ENCODE measurements around the gene NKD1. TPM values are rescaled to one million over a fixed set of nuclear protein-coding genes. Genes with fewer than 3 reads are reported as not detected.

Gene NKD1
- polyA plus RNA-seq, 1 experiment, result not detected

DNA sequence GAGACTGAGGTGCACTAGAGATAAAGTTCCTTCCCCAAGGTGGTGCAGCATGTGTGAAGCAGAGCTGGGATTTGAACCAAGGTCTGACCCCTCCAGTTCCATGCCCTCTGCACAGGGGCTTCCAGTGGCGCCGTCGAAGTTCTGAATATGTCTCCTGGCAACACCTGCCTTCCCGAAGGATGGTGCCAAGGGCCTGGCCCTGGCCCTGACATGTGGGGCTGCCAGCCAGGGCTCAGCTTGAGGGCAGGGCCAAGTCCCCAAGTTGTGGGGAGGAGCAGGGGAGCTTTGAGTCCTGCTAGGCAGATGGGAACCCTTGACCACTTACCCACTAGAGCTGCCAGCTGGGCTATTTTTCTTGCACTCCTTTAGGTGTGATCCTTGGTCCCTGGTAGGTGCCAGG, 56.4 kb downstream of the NKD1 start:
- DNase-seq (ENCODE audit: low read depth, low spot score), result no peak
- H3K27me3 ChIP-seq (ENCODE audit: control insufficient read depth, insufficient read depth, low read length), result peaks cover 16% of the 10 kb centered on the region
- TF ChIP-seq, protein P1, sequence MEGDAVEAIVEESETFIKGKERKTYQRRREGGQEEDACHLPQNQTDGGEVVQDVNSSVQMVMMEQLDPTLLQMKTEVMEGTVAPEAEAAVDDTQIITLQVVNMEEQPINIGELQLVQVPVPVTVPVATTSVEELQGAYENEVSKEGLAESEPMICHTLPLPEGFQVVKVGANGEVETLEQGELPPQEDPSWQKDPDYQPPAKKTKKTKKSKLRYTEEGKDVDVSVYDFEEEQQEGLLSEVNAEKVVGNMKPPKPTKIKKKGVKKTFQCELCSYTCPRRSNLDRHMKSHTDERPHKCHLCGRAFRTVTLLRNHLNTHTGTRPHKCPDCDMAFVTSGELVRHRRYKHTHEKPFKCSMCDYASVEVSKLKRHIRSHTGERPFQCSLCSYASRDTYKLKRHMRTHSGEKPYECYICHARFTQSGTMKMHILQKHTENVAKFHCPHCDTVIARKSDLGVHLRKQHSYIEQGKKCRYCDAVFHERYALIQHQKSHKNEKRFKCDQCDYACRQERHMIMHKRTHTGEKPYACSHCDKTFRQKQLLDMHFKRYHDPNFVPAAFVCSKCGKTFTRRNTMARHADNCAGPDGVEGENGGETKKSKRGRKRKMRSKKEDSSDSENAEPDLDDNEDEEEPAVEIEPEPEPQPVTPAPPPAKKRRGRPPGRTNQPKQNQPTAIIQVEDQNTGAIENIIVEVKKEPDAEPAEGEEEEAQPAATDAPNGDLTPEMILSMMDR (IDR thresholded peaks at IDR 0.05; ENCODE audit: low read depth, low read length), result no peak
- no peak overlapping the region for H3K27ac ChIP-seq (ENCODE audit: low read depth, low read length)
- H3K9me3 ChIP-seq (ENCODE audit: control insufficient read depth, insufficient read depth, low read length), result no peaks in the 10 kb centered on the region; the same call in 1 of the 2 replicates
- CTCF ChIA-PET, result interaction anchor here (2.1 kb wide), 1 partner anchor 61 kb away, joined by 7 read pairs; no protein-coding TSS in a partner anchor
- H3K4me3 ChIP-seq (ENCODE audit: low read depth, low read length), result no peak overlapping the region
- POLR2A ChIA-PET, result no interaction called here

DNA sequence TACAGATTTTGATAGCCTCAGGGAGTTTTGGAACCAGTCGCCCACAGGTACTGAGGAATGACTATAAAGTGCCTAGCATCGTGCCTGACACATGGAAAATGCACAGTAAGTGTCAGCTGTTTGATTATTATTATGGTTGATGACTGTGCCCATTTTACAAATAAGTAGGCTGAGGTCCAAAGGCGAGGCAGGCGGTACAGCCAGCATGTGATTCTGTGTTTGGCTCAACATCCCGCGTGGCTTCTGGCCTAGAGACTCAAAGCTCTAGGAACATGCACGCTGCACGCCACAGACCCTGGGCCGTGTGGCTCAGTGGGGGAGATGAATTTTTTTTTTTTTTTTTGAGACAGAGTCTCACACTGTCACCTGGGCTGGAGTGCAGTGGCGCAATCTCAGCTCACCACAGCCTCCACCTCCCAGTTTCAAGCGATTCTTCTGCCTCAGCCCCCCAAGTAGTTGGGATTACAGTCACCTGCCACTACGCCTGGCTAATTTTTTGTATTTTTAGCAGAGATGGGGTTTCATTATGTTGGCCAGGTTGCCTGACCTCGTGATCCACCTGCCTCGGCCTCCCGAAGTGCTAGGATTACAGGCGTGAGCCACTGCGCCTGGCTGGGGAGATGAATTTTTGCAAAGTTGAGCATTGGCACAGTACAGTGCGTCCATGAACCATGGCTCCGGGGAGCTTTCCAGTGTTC, 57.7 kb downstream of the NKD1 start:
- no peak overlapping the region for H3K4me3 ChIP-seq (ENCODE audit: low read depth, low read length)
- H3K27ac ChIP-seq (ENCODE audit: low read depth, low read length), result no peak overlapping the region
- ChIA-PET CTCF (interaction anchor here (1.5 kb wide), 1 partner anchor 200 kb away, joined by 3 read pairs; no protein-coding TSS in a partner anchor), POLR2A (no interaction called here)
- peaks cover 16% of the 10 kb centered on the region for H3K27me3 ChIP-seq (ENCODE audit: control insufficient read depth, insufficient read depth, low read length)
- H3K9me3 ChIP-seq (ENCODE audit: control insufficient read depth, insufficient read depth, low read length), result no peaks in the 10 kb centered on the region; the same call in 1 of the 2 replicates
- no peak for DNase-seq (ENCODE audit: low read depth, low spot score)
- TF ChIP-seq, protein P1 (IDR thresholded peaks at IDR 0.05; ENCODE audit: low read depth, low read length), result no peak

DNA sequence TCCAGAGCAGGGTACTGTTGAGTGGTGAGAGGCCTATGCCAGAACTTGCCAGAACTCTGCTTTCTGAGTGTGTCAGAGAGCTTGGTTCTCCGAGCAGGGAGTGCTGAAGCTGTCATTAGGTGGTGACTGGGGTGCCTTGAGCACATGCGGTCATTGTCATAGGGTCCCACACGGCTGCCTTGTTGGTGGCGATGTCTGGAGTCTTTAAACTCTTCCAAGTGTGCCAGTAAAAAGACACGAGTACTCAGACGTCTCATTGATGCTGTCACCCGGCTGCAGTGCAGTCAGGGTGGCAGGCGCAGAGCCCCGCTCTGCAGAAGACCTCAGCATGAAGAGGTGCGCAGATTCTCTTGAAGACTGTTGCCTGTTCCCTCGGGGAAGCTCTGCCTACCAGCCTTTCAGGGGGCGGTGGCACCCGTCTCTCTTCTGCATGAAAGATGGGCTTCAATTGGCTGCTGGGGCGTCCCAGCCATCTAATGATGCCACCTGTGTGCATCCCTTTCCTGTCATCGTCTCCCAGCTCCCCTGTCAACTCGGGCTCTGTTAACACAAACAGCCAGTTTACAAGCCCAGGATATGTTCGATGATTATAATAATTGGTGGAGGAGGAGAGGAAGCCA, 58.3 kb downstream of the NKD1 start:
- ChIA-PET POLR2A (no interaction called here), CTCF (interaction anchor here (1.5 kb wide), 1 partner anchor 200 kb away, joined by 3 read pairs; no protein-coding TSS in a partner anchor)
- TF ChIP-seq, protein P1 (IDR thresholded peaks at IDR 0.05; ENCODE audit: low read depth, low read length), result no peak
- DNase-seq (ENCODE audit: low read depth, low spot score), result no peak
- Histone ChIP-seq H3K27ac (ENCODE audit: low read depth, low read length) (no peak overlapping the region), H3K27me3 (ENCODE audit: control insufficient read depth, insufficient read depth, low read length) (peaks cover 19% of the 10 kb centered on the region), H3K9me3 (ENCODE audit: control insufficient read depth, insufficient read depth, low read length) (no peaks in the 10 kb centered on the region; the same call in 1 of the 2 replicates), H3K4me3 (ENCODE audit: low read depth, low read length) (no peak overlapping the region)

DNA sequence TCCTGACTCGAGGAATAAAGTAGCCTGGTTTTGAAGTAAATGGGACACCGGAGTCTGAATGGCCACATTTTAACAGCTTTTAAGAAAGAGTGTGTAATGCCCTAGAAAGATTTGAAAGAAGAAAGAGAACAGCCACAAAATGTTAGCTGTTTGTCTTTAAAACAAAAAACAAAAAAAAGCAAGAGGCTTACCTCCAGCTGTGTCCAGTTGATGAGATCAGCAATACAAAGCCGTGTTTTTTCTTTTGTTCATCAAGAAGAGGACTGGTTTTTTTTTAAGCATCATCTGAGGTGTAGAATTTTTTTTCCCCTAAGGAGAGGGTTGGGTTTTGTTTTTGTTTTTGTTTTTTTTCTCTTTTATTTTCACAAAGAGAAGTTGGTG, 58.8 kb downstream of the NKD1 start:
- POLR2A ChIA-PET, result no interaction called here

More for the DNA sequence above, 58.8 kb downstream of the NKD1 start:
- no peak for DNase-seq (ENCODE audit: low read depth, low spot score)
- Histone ChIP-seq H3K27me3 (ENCODE audit: control insufficient read depth, insufficient read depth, low read length) (peaks cover 18% of the 10 kb centered on the region), H3K27ac (ENCODE audit: low read depth, low read length) (no peak overlapping the region), H3K9me3 (ENCODE audit: control insufficient read depth, insufficient read depth, low read length) (no peaks in the 10 kb centered on the region; the same call in 1 of the 2 replicates), H3K4me3 (ENCODE audit: low read depth, low read length) (no peak overlapping the region)
- CTCF ChIA-PET, result no interaction called here
- TF ChIP-seq, protein P1 (IDR thresholded peaks at IDR 0.05; ENCODE audit: low read depth, low read length), result no peak
